Activated T-helper 2 cell treated with anti-CD3 and anti-CD28 coated beads, Interferon-gamma antibody, Interleukin-2, Interleukin-4, amounts not matched to agents 10 μg/mL and 5 μg/mL and 100 μg/mL, durations not matched to agents 14 hours and 24 hours and 36 hours (primary cell): Measurements from ENCODE around the gene SYK. TPM values are rescaled to one million over a fixed set of nuclear protein-coding genes. Genes with fewer than 3 reads are reported as not detected.

Source experiments
- DNase-seq: peaks from one replicate; pipeline ENCODE4 v3.0.0; 2021; ENCODE audit warnings: low spot score
- H3K27ac Mint-ChIP-seq: one replicate; pipeline ENCODE4 v1.8.0; 2021; ENCODE audit warnings: mixed read lengths
- H3K27me3 Mint-ChIP-seq: one replicate; pipeline ENCODE4 v1.8.0; 2021; ENCODE audit warnings: low read depth, mixed read lengths
- H3K36me3 Mint-ChIP-seq: one replicate; pipeline ENCODE4 v1.8.0; 2021; ENCODE audit warnings: low read depth, mixed read lengths
- H3K4me1 Mint-ChIP-seq: one replicate; pipeline ENCODE4 v1.8.0; 2021; ENCODE audit warnings: low read depth, mixed read lengths
- H3K4me3 Mint-ChIP-seq: one replicate; pipeline ENCODE4 v1.8.0; 2021; ENCODE audit warnings: low read depth, mild to moderate bottlenecking, moderate library complexity, mixed read lengths
- H3K9me3 Mint-ChIP-seq: one replicate; pipeline ENCODE4 v1.8.0; 2021; ENCODE audit warnings: mixed read lengths
- intact Hi-C: fragments of 100-400 bp; cut with micrococcal nuclease; formaldehyde crosslinking; loops from one replicate; pipeline ENCODE4 v1.15.1; 2023
- total RNA-seq: library from RNA; stranded (reverse); gene quantifications from 2 replicates; pipeline ENCODE4 v1.2.3, GENCODE V29; 2022

SYK gene
- total RNA-seq, 1 donor from 2014 or later, result 0.80 TPM

DNA sequence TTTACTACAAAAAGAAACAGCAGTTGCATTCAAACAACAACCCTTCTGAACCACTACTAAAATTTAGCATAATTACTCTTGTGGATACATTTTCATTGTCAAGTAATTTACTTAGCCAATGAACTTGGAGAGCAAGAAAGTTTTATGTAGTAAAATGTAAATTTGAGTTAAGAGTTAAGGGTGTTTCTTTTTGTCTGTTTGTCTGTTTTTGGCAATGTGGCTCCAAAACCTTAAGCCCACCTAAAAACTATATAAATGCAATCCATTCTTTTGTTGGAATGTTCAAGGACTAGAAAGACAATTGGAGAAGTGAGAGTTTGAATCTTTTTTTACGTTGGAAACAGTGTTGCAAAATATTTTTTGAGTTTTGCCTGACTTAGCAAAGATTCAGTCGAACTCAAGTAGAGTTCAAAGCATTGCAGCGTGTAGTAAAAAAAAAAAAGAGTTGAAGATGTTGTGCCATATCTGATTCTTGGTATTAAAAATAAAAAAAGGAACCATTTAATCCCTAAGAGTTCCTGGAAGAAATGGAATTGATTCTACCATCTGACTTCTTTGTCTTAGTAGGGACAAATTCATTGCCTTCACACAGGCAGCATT, 867 bp downstream of the SYK start:
- Mint-ChIP-seq H3K4me3 (peak overlapping the region; percentile 43), H3K9me3 (no peaks in the 10 kb centered on the region), H3K27me3 (peaks cover 79% of the 10 kb centered on the region), H3K36me3 (no peaks in the 10 kb centered on the region), H3K4me1 (peaks cover 1% of the 10 kb centered on the region), H3K27ac (no peak overlapping the region)
- intact Hi-C loops, result no loop called here
- no peak for DNase-seq

DNA sequence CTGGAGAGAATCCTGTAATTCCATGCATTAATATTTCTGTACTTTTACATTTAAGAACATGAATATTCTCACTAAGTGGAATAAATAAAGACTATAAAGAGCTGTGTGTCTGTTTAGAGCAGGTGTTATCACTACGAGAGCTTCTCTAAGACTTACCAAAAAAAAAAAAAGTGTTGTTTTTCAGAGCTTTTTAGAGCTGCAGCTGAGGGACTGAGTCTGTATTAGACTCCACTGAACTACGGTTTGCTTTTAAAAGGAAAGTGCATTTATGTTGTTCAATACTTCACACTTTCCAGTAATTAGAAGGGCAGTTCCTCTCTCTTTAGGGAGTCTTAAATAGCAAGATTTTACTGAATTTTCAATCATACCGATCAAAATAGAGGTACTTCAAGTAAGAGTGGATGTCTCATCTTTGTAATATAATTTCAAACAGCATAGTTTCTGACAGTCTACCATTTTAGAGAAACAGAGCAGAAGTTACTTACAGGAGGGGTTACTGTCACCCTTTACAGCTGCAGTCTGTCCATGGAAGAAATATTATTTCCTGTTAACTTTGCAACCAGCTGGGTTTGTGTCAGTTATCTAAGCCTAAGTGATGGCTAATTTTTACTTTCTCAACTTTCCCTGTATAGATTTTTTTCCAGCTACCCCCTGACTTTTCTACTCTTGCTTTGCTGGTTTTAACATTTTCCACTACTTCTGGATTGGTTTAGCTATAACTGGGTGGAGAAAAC, 2.4 kb downstream of the SYK start:
- H3K4me3 Mint-ChIP-seq, result no peak overlapping the region
- intact Hi-C loops, result no loop called here
- peaks cover 1% of the 10 kb centered on the region for H3K4me1 Mint-ChIP-seq
- no peak for DNase-seq
- H3K27ac Mint-ChIP-seq, result no peak overlapping the region
- no peaks in the 10 kb centered on the region for H3K9me3 Mint-ChIP-seq
- peaks cover 83% of the 10 kb centered on the region for H3K27me3 Mint-ChIP-seq
- no peaks in the 10 kb centered on the region for H3K36me3 Mint-ChIP-seq

DNA sequence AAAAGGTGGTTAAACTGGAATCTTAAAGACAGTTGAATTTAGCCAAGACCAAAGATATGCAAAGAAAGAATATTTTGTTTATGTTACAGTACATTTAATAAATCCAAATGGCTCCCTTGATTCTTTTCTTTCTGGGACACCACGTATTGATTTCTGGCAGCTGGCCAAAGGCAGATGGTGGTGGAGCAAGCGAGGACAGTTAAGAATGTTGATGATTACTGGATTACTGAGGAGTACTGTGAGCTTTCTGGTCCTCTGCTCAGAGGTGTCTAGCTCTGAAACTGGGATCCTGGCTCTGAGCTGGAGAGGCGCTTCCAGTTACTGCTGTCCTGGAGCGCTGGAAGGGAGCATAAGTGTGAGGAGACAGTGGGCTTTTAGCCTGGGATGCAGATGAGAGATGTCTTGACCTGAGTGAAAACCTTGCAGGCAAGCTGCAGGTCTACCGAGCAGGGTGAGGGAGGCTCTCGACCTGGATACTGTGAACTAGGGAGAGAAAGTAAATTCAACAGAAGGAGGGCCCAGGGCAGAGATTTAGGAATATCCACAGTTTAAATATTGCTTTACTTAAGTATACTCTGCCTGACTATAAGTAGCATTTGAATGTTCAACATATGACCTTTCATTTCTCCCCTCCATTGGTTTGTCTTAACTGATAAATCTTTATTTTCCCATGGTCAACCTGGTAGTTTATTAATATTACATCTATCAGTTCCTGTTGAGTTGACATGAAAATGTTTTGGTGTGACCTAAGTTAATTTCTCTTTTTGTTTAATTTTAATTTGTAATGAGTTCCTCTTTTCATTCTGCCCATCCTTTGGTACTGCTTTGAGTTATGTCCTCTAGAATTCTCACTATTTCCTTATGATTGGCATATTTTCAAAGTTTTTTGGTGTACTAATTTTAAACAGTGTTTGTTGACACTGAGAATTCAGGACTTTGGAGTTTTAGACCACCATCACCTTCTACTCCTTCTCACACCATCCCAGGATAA, 3.7 kb downstream of the SYK start:
- Mint-ChIP-seq H3K9me3 (no peaks in the 10 kb centered on the region), H3K4me3 (no peak overlapping the region), H3K36me3 (no peaks in the 10 kb centered on the region), H3K4me1 (peaks cover 1% of the 10 kb centered on the region), H3K27ac (no peak overlapping the region), H3K27me3 (peaks cover 77% of the 10 kb centered on the region)
- intact Hi-C loops, result no loop called here
- DNase-seq, result no peak

DNA sequence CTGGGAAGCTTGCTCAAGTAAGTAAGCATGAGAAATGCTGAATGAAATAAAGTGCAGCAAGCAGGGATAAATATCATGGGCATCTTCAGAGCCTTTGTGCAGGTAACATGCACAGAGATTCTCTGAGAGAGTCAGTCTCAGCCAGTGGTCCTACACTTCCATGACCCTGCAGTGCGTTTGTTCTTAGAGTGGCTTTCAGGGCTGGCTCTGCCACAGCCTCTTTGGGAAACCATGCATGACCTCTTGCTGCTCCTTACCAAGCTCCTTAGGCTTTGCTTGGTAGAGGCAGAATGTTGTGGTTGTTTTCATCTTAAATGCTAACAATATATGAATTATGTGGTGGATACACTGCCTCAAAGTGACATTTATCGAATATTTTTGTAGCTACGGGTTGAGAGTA, 5.4 kb downstream of the SYK start:
- Mint-ChIP-seq H3K27me3 (peaks cover 71% of the 10 kb centered on the region), H3K27ac (no peak overlapping the region), H3K36me3 (no peaks in the 10 kb centered on the region), H3K4me3 (no peak overlapping the region), H3K4me1 (peaks cover 1% of the 10 kb centered on the region), H3K9me3 (no peaks in the 10 kb centered on the region)
- DNase-seq, result no peak
- intact Hi-C loops, result no loop called here

DNA sequence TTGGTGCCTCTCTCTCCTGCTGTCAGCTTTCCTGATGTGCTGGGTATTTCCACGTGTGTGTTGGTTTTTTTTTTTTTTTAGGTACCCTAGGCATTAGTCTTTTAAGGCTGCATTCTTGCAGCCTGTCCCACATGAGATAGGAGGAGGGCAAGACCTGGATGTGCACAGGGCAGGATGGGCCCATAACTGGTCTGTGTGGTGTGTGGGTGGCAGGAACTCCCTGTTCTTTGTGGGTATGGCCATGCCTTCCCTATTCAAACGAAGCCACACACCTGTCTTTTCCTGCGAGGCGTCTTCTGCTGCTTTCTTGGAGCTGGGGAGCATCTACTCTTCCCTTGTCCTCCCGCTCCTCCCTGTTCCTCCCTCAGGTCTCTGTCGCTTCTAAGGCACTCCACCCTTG, 6.8 kb downstream of the SYK start:
- Mint-ChIP-seq H3K27ac (no peak overlapping the region), H3K9me3 (no peaks in the 10 kb centered on the region), H3K27me3 (peaks cover 60% of the 10 kb centered on the region), H3K4me1 (no peaks in the 10 kb centered on the region), H3K36me3 (no peaks in the 10 kb centered on the region), H3K4me3 (no peak overlapping the region)
- DNase-seq, result no peak
- intact Hi-C loops, result no loop called here

DNA sequence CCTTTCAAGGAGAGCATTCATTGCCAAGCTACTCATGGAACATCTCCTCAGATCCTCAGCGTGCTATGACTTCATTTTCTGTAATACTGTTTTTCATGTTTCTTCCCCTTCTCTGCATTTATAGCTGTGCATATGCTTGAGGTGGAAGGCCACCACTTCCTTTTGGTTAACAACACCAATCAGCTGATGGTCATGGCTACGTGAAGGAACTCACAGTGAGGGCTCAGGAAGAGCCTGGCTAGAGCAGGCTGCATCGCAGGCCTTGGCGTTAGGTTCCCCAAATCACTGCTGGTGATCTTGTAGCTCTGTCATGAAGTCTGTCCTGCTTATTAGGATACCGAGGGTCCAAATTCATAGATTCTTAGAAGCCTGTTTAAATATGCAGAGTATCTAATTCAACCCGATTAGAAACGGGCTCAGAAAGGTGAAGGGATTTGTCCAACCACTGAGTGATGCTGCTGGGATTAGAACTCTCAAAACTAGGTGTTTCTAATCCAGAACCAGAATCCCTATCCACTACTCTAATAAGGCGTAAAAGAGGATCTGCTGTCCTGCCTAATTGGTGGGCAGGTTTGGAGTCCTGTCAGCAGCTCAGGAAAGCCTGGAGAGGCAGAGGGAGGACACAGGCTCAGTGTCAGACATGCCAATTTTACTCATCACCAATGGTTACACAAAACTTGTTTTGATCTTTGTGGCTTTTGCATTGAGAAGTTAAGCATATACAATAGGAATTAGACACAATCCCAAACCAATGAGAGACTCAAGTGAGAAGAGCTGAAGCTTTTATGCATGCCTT, 7.5 kb downstream of the SYK start:
- Mint-ChIP-seq H3K4me3 (no peak overlapping the region), H3K27me3 (peaks cover 53% of the 10 kb centered on the region)

DNA sequence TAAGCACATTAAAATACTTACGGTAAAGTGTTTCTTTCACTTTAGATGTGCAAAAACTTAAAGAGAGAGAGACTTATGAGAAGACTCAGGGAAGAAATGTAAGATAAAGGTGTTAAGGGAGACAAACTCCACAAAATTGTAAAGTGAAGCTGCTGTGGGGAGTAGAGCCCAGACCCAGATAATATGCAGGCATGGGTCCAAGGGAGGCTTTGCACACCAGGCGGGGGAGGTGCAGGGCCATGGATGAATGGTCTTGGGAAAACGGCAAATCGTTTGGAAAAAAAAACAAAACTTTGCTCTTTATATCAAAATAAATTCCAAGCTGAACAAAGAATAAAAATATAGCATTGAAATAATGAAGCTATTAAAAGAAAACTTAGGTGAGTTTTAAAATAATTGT, 9.1 kb downstream of the SYK start:
- peaks cover 38% of the 10 kb centered on the region for H3K27me3 Mint-ChIP-seq
- H3K36me3 Mint-ChIP-seq, result no peaks in the 10 kb centered on the region
- intact Hi-C loops, result no loop called here
- H3K9me3 Mint-ChIP-seq, result no peaks in the 10 kb centered on the region
- no peak overlapping the region for H3K27ac Mint-ChIP-seq
- no peak overlapping the region for H3K4me3 Mint-ChIP-seq
- peaks cover 8% of the 10 kb centered on the region for H3K4me1 Mint-ChIP-seq
- no peak for DNase-seq

More for the DNA sequence above, 7.5 kb downstream of the SYK start:
- no peak for DNase-seq
- intact Hi-C loops, result no loop called here
- H3K27ac Mint-ChIP-seq, result no peak overlapping the region
- no peaks in the 10 kb centered on the region for H3K9me3 Mint-ChIP-seq
- no peaks in the 10 kb centered on the region for H3K4me1 Mint-ChIP-seq
- no peaks in the 10 kb centered on the region for H3K36me3 Mint-ChIP-seq

DNA sequence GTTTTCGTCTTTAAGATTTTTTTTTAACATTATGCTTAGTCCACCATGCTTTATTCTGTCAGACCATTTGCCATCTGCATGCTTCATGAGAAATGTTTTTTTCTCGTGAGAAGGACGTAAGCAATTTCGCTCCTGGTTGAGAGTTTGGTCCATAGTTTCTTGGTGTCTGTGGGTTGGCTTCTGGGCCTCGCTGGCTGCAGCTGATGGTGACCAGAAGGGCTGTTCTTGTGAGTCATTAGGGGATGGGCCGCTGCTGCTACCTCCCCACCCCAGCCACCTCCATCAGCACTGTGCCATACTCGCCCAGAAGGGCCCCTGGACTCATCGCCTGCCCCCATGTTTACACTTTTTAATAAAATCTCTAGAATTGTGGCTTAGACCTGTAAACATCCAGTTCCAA, 11.4 kb downstream of the SYK start:
- H3K27me3 Mint-ChIP-seq, result peaks cover 30% of the 10 kb centered on the region

DNA sequence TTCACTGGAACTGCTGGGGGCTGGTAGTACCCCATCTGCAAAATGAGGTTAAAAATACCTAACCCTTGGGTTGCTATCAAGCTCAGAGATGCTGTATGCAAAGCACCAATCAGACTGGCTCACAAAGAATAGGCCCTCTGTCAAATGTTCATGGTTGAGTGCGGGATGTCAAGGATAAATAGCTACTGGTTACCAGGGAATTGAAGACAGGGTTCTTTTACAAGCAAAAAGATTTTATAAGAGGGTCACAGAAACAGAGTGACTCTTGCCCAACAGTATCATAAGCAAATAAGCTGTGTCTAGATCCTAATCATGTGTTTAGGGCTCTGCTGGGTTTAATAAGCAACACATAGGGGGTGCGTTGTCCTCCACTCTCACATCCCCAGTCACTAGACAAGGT, 11.9 kb downstream of the SYK start:
- no peak for DNase-seq
- Mint-ChIP-seq H3K4me1 (peaks cover 8% of the 10 kb centered on the region), H3K27ac (no peak overlapping the region), H3K36me3 (no peaks in the 10 kb centered on the region), H3K9me3 (peaks cover 5% of the 10 kb centered on the region), H3K27me3 (peaks cover 27% of the 10 kb centered on the region), H3K4me3 (no peak overlapping the region)
- intact Hi-C loops, result no loop called here

More for the DNA sequence above, 11.4 kb downstream of the SYK start:
- peaks cover 8% of the 10 kb centered on the region for H3K4me1 Mint-ChIP-seq
- H3K9me3 Mint-ChIP-seq, result peaks cover 5% of the 10 kb centered on the region
- H3K27ac Mint-ChIP-seq, result no peak overlapping the region
- no peak for DNase-seq
- H3K36me3 Mint-ChIP-seq, result no peaks in the 10 kb centered on the region
- intact Hi-C loops, result no loop called here
- no peak overlapping the region for H3K4me3 Mint-ChIP-seq

DNA sequence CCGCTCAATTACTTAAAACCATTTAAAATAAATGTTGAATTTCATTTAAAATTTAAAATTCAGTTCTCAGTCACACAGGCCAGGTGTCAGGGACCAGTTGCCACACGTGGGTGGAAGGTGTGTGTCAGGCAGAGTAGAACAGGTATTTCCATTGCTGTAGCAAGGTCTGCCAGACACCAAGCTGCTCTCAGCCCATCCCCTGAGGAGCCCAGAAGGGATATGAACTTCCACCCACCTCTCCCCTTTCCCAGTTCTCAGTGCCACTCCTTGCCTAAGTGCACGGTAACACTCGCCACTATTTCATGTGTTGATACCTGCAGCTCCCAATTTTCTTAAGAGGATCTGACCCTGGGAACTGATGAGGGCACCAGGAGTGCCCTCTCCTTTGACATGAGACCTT, 12.7 kb downstream of the SYK start:
- H3K36me3 Mint-ChIP-seq, result no peaks in the 10 kb centered on the region
- no peak overlapping the region for H3K27ac Mint-ChIP-seq
- no peak overlapping the region for H3K4me3 Mint-ChIP-seq
- peaks cover 21% of the 10 kb centered on the region for H3K27me3 Mint-ChIP-seq
- intact Hi-C loops, result no loop called here
- H3K4me1 Mint-ChIP-seq, result peaks cover 8% of the 10 kb centered on the region
- peaks cover 5% of the 10 kb centered on the region for H3K9me3 Mint-ChIP-seq
- DNase-seq, result no peak

DNA sequence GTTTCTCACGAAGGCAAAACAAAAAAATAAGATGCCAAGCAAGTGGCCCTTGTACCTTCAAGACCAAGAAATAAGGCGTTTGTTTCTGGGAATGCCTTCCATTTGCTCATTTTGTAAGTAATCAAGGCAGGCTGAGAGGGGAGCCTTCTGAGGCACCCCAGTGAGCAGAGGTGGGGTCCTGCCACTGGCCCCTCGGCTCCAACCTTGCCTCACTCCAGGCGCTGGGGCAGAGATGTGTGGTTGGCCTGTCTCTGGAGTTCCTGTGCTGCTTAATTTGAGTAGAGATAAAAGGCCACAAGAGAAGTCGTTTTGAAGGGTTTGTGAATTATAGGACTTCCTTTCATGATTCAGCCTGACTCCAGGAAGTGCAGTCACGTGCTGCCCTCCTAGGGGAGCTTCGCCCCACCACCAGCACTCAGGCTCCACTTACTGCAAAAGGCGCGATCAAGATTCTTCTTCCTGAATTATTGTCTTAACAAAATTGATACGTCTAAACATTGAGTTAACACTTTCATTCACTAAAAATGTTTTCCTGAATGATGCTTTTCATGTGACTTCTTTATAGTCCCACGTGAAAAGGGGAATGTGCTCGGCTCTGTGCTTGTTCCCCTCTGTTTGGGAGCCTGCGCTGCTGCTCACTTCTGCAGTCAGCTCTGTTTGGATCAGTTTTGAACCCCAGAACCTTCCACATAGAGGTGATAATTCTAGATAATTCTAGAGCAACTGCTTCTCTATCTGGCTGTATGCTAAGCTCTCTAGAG, 13.7 kb downstream of the SYK start:
- Mint-ChIP-seq H3K4me3 (no peak overlapping the region), H3K27ac (no peak overlapping the region), H3K9me3 (peaks cover 5% of the 10 kb centered on the region), H3K4me1 (peaks cover 8% of the 10 kb centered on the region), H3K36me3 (no peaks in the 10 kb centered on the region), H3K27me3 (peaks cover 15% of the 10 kb centered on the region)
- intact Hi-C loops, result no loop called here
- no peak for DNase-seq

DNA sequence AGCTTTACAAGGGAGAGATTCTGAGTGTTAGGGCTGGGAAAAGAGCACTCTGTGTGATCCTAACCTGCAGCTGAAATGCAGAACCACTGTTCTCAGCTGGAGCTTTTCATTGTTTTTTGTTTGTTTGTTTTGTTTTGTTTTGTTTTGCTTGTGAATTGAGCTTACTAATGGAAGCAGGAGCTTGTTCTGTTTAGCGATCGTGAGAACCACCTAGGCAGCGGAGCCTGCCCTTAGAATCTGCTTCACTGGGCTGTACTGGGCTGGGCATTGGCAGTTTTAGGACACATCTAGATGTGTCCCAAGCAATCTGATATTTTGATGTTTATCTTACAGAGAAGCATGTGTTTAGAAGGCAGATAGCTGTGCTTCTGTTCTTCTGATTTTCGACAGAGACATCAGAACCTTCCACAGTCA, 14.3 kb downstream of the SYK start:
- Mint-ChIP-seq H3K27ac (no peak overlapping the region), H3K4me1 (peaks cover 8% of the 10 kb centered on the region), H3K9me3 (peaks cover 5% of the 10 kb centered on the region), H3K4me3 (no peak overlapping the region), H3K36me3 (no peaks in the 10 kb centered on the region), H3K27me3 (peaks cover 11% of the 10 kb centered on the region)
- intact Hi-C loops, result no loop called here
- no peak for DNase-seq
